Activated CD4-positive, alpha-beta T cell treated with anti-CD3 and anti-CD28 coated beads, Interleukin-2, amount 50 U/mL, for 1 hour (primary cell): ENCODE measurements around the gene NUCB1.
"Not testable (repeated sequence)": the region's sequence is repeated elsewhere in the genome, so short reads cannot be mapped to it uniquely, and the experiment has no call there.

Source experiments
- DNase-seq: peaks from one replicate; pipeline ENCODE4 v3.0.0-alpha.2; 2020

Gene NUCB1

GRCh38 chr19:48874303-48875135 lies 25.6 kb upstream of the NUCB1 start:
- DNase-seq = peak; percentile 45

DNA sequence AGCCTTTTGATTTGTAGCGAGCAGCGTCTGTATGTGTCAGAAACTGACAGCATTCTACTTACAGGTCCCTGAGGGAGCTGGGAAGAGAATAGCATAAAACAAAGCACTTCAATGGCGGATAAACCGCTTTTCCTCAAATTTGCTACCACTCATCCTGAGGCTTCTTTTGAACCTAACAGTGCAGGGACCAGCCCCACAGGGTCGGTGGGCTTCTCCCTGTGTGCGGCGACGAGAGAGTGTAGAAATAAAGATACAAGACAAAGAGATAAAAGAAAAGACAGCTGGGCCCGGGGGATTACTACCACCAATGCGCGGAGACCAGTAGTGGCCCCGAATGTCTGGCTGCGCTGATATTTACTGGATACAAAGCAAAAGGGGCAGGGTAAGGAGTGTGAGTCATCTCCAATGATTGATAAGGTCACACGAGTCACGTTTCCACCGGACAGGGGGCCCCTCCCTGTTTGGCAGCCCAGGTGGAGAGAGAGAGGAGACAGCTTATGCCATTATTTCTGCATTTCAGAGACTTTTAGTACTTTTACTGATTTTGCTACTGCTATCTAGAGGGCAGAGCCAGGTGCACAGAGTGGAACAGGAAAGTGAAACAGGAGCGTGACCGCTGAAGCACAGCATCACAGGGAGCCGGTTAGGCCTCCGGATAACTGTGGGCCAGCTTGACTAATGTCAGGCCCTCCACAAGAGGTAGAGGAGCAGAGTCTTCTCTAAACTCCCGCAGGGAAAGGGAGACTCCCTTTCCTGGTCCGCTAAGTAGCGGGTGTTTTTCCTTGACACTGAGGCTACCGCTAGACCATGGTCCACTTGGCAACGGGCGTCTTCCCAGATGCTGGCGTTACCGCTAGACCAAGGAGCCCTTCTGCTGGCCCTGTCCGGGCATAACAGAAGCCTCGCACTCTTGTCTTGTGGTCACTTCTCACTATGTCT lies 23.8 kb upstream of the NUCB1 start:
- peak; percentile 42 for DNase-seq

- no peak for DNase-seq
These were observed 22.3 kb upstream of the NUCB1 start for GRCh38 chr19:48877855-48878195.

- no peak for DNase-seq
These were observed 21.7 kb upstream of the NUCB1 start for GRCh38 chr19:48878196-48879024.

DNA sequence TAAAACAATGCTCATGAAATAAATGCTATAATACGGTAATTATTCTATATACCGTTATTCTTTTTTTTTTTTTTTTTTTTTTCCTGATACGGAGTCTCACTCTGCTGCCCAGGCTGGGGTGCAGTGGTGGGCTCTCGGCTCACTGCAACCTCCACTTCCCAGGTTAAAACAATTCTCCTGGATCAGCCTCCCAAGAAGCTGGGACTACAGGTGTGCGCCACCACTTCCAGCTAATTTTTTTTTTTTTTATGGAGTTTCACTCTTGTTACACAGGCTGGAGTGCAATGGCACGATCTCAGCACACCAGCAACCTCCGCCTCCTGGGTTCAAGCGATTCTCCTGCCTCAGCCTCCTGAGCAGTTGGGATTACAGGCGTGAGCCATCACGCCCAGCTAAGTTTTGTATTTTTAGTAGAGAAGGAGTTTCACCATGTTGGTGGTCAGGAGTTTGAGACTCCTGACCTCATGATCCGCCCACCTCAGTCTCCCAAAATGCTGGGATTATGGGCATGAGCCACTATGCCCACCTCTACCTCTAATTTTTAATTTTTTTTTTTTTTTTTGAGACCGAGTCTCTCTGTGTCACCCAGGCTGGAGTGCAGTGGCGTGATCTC lies 21.0 kb upstream of the NUCB1 start:
- no peak for DNase-seq

DNA sequence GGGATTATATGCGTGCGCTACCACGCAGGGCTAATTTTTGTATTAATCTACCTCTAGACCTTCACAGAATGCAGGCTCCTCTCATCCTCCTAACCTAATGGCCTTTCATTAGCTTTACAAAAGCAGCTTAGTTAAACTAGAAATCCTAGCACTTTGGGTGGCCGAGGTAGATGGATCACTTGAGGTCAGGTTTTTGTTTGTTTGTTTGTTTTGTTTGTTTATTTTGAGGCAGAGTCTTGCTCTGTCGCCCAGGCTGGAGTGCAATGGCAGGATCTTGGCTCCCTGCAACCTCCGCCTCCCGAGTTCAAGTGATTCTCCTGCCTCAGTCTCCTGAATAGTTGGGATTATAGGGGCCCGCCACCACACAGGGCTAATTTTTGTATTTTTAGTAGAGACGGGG lies 20.4 kb upstream of the NUCB1 start:
- DNase-seq = not testable (repeated sequence)

- DNase-seq = no peak
These were observed 18.1 kb upstream of the NUCB1 start for GRCh38 chr19:48881741-48882657.

DNA sequence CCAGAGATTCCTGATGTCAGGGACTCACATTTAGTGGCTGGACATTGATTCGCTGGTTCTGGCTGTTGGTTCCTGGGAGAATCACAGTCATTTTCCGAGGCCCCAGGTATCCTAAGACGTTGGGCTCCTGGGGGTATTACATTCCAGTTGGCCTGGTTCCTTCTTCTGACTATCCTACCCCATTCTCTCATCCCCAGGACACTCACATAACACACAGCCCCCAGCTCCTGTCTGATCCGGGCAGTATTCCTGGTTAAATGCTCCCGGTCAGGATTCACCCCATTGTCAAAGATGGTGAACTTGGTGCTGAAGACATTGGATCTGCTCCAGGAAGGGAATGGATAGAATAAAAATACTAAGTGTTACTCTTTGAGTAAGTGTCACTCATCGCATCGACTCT lies 16.4 kb upstream of the NUCB1 start:
- no peak for DNase-seq

- no peak for DNase-seq
These were observed 12.1 kb upstream of the NUCB1 start for GRCh38 chr19:48887861-48888612.

DNA sequence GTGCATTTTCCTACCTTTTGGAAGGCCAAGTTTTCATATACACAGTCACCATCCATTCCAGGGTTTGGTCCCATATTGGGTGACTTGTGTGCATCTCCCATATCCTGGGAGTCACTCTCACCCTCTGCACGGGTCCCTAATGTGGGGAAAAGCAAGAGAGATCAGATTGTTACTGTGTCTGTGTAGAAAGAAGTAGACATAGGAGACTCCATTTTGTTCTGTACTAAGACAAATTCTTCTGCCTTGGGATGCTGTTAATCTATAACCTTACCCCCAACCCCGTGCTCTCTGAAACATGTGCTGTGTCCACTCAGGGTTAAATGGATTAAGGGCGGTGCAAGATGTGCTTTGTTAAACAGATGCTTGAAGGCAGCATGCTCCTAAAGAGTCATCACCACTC lies 10.6 kb upstream of the NUCB1 start:
- DNase-seq = not testable (repeated sequence)

DNA sequence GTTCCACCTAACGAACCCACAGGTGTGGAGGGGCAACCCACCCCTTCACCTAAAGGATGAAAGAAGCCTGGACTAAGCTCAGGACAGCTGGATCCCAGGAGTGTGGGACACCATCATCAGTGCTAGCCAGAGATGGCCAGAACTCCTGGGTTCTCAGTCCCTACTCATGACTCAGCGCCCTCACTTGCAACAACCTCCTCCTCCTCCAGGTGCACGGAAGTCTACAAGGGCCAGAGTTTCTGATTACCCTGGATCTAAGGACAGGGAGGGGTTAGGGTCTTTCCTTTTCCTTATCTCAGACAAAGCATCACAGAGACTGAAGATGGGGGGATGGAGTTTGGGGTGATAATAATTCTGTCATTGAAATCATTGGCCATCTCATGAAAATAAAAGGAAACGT lies 9.6 kb upstream of the NUCB1 start:
- DNase-seq = no peak

DNA sequence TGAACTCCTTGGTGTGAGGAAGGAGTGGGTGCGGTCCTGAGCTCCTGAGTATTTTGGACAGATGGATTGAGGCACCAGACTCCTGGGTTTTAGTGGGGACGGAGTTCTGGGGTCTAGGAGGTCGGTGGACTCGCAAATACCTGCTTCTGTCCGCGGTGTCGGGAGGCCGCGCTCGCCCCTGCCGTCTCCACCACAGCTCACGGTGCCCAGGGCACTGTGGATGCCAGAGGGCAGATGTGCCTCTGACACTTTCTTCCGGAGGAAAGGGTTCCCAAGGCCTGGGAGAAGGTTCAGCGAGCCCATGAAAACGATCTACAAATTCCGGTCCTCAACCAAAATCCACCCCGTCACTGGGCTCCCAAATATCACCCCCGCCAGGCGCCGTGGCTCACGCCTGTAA lies 4.9 kb upstream of the NUCB1 start:
- DNase-seq = no peak

GRCh38 chr19:48896191-48896720 lies 3.9 kb upstream of the NUCB1 start:
- DNase-seq = no peak

DNA sequence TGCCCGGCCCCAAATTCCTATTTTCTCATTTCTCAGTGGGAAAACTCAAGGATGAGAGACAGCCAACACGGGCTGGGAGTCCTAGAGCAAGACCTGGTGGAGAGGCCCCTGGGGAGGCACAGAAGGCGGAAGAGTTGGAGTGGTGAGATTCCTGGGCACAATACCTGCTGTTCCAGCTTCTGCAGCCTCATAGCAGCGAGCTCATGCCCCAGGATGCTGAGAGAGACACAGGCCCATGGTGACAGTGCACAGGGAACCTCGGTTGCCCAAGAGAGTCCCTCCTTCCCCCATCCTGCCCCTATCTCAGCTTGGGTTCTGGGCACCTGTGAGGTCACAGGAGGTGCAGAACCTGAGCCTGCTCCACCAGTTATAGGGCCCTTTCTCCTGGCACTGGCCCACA lies 2.9 kb upstream of the NUCB1 start:
- DNase-seq = no peak

DNA sequence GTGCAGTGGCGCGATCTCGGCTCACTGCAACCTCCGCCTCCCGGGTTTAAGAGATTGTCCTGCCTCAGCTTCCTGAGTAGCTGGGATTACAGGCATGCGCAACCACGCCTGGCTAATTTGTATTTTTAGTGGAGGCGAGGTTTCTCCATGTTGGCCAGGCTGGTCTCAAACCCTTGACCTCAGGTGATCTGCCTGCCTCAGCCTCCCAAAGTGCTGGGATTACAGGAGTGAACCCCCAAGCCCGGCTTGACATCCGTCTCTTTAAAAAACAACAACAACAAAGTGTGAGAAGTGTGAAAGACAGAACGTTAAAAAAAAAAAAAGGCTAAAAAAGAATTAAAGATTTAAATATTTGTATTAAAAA lies 744 bp upstream of the NUCB1 start:
- not testable (repeated sequence) for DNase-seq

GRCh38 chr19:48900477-48901406 lies 630 bp downstream of the NUCB1 start:
- no peak for DNase-seq

- DNase-seq = not testable (repeated sequence)
These were observed 2.2 kb downstream of the NUCB1 start for GRCh38 chr19:48902291-48902690.

DNA sequence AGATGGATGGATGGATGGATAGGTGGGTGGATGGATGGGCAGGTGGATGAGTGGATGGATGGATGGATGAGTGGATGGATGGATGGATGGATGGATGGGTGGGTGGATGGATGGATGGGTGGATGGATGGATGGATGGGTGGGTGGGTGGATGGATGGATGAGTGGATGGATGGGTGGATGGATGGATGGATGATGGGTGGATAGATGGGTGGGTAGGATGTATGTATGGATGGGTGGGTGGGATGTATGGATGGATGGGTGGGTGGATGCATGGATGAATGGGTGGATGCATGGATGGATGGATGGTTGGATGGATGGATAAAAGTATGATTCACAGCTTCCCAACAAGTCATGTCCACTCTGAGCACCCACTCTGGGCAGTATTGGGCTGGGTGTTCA lies 3.7 kb downstream of the NUCB1 start:
- not testable (repeated sequence) for DNase-seq

GRCh38 chr19:48905664-48906063 lies 5.6 kb downstream of the NUCB1 start:
- DNase-seq = no peak
